WTC11 (cell line): ENCODE data around the gene SMPD1. TPM values are rescaled to one million over a fixed set of nuclear protein-coding genes. Genes with fewer than 3 reads are reported as not detected.
"Not testable (repeated sequence)": the region's sequence is repeated elsewhere in the genome, so short reads cannot be mapped to it uniquely, and the experiment has no call there.

Experiments
- ATAC-seq: fragments of 200-7000 bp; cut with Tn5 transposase; 2 replicates; pipeline ENCODE4 v1.10.0; 2021; ENCODE audit warnings: mild to moderate bottlenecking, moderate library complexity
- CTCF ChIA-PET: fragments of 300-600 bp; sonication (Branson Sonifier 250); formaldehyde crosslinking; loops from one replicate; lab custom pipeline; 2021; ENCODE audit warnings: antibody characterized with exemption; lab: Charles Lee
- POLR2A ChIA-PET: fragments of 350-600 bp; sonication (Branson Sonifier 250); formaldehyde crosslinking; loops from one replicate; lab custom pipeline; 2021; ENCODE audit warnings: antibody characterized with exemption; lab: Charles Lee
- DNase-seq: peaks from one replicate; pipeline ENCODE4 v3.0.0; 2021; ENCODE audit warnings: low spot score
- H3K27ac Mint-ChIP-seq: 2 replicates; pipeline ENCODE4 v1.8.0; 2021; ENCODE audit warnings: mixed read lengths
- H3K27me3 Mint-ChIP-seq: 2 replicates; pipeline ENCODE4 v1.8.0; 2021; ENCODE audit warnings: low read depth, mild to moderate bottlenecking, moderate library complexity, mixed read lengths
- H3K36me3 Mint-ChIP-seq: 2 replicates; pipeline ENCODE4 v1.8.0; 2021; ENCODE audit warnings: mixed read lengths
- H3K4me1 Mint-ChIP-seq: 2 replicates; pipeline ENCODE4 v1.8.0; 2022; ENCODE audit warnings: mixed read lengths
- H3K4me3 Mint-ChIP-seq: 2 replicates; pipeline ENCODE4 v1.8.0; 2021; ENCODE audit warnings: mild to moderate bottlenecking, moderate library complexity, mixed read lengths
- H3K9me3 Mint-ChIP-seq: 2 replicates; pipeline ENCODE4 v1.8.0; 2021; ENCODE audit warnings: mixed read lengths
- ATF1 ChIP-seq: sonication (generic); formaldehyde crosslinking; IDR thresholded peaks from 2 replicates; pipeline ENCODE4 v1.8.1; 2023; ENCODE audit warnings: mild to moderate bottlenecking, moderate library complexity, missing genetic modification reagents
- FOXJ3 ChIP-seq: sonication (generic); formaldehyde crosslinking; IDR thresholded peaks from 2 replicates; pipeline ENCODE4 v1.9.0; 2021; ENCODE audit warnings: missing genetic modification reagents, mild to moderate bottlenecking, borderline replicate concordance
- HMGXB4 ChIP-seq: sonication (generic); formaldehyde crosslinking; IDR thresholded peaks from 2 replicates; pipeline ENCODE4 v1.8.1; 2023; ENCODE audit warnings: mild to moderate bottlenecking, moderate library complexity, missing genetic modification reagents
- KAT7 ChIP-seq: sonication (generic); formaldehyde crosslinking; IDR thresholded peaks from 2 replicates; pipeline ENCODE4 v1.8.1; 2023; ENCODE audit warnings: missing genetic modification reagents, mild to moderate bottlenecking, borderline replicate concordance
- MYBL2 ChIP-seq: sonication (generic); formaldehyde crosslinking; IDR thresholded peaks from 2 replicates; pipeline ENCODE4 v1.8.1; 2023; ENCODE audit warnings: mild to moderate bottlenecking, moderate library complexity, missing genetic modification reagents
- SMAD4 ChIP-seq: sonication (generic); formaldehyde crosslinking; IDR thresholded peaks from 2 replicates; pipeline ENCODE4 v1.8.0; 2022; ENCODE audit warnings: mild to moderate bottlenecking, missing genetic modification reagents
- TEAD1 ChIP-seq: sonication (generic); formaldehyde crosslinking; IDR thresholded peaks from 2 replicates; pipeline ENCODE4 v1.8.0; 2022; ENCODE audit warnings: mild to moderate bottlenecking, missing genetic modification reagents
- ZNF138 ChIP-seq: sonication (generic); formaldehyde crosslinking; conservative IDR thresholded peaks from 2 replicates; pipeline ENCODE4 v1.8.1; 2022; ENCODE audit warnings: mild to moderate bottlenecking, moderate library complexity, missing genetic modification reagents
- ZNF263 ChIP-seq: sonication (generic); formaldehyde crosslinking; IDR thresholded peaks from 2 replicates; pipeline ENCODE4 v1.8.1; 2022; ENCODE audit warnings: low read depth, mild to moderate bottlenecking, moderate library complexity, missing genetic modification reagents
- ZNF423 ChIP-seq: fragments of 250-450 bp; sonication (Bioruptor Pico); IDR thresholded peaks from 2 replicates; pipeline ENCODE4 v2.1.2; 2022; ENCODE audit warnings: mild to moderate bottlenecking, moderate library complexity
- total RNA-seq: library from RNA; stranded (reverse); gene quantifications from 3 replicates; pipeline ENCODE4 v1.2.3, GENCODE V29; 2021
- TF ChIP-seq, protein P1 (sequence below): sonication (generic); formaldehyde crosslinking; IDR thresholded peaks from 2 replicates; pipeline ENCODE4 v1.8.1; 2022; ENCODE audit warnings: missing genetic modification reagents, borderline replicate concordance
- TF ChIP-seq, protein P2 (sequence below): sonication (generic); formaldehyde crosslinking; conservative IDR thresholded peaks from 2 replicates; pipeline ENCODE4 v1.8.1; 2022; ENCODE audit warnings: mild to moderate bottlenecking, missing genetic modification reagents
- TF ChIP-seq, protein P3 (sequence below): fragments of 250-450 bp; sonication (Bioruptor Pico); IDR thresholded peaks from 2 replicates; pipeline ENCODE4 v2.1.2; 2022; ENCODE audit warnings: mild to moderate bottlenecking, moderate library complexity
- TF ChIP-seq, protein P4 (sequence below): fragments of 250-450 bp; sonication (Bioruptor Pico); IDR thresholded peaks from 2 replicates; pipeline ENCODE4 v1.9.0; 2021; ENCODE audit warnings: moderate library complexity, mild to moderate bottlenecking, inconsistent platforms, borderline replicate concordance

The SMPD1 gene
- total RNA-seq, 1 experiment from 2014 or later, result 4.4 TPM

- Mint-ChIP-seq H3K27me3 (peaks cover 13% of the 10 kb centered on the region), H3K4me1 (peaks cover 21% of the 10 kb centered on the region)
- H3K36me3 Mint-ChIP-seq, DNase-seq, H3K27ac Mint-ChIP-seq, H3K4me3 Mint-ChIP-seq, POLR2A ChIA-PET, H3K9me3 Mint-ChIP-seq, ATAC-seq: not testable (repeated sequence)
- CTCF ChIA-PET, result interaction anchor here (1.6 to 6.7 kb wide), 2 partner anchors 14 to 51 kb away, joined by 5 to 57 read pairs; no protein-coding TSS in a partner anchor
These were observed 2.0 kb downstream of the SMPD1 start for GRCh38 chr11:6392251-6392650.

- no peak overlapping the region for H3K27ac Mint-ChIP-seq
- TF ChIP-seq ZNF138 (CRISPR knock-in tag), result no peak
- TF ChIP-seq, protein P1, sequence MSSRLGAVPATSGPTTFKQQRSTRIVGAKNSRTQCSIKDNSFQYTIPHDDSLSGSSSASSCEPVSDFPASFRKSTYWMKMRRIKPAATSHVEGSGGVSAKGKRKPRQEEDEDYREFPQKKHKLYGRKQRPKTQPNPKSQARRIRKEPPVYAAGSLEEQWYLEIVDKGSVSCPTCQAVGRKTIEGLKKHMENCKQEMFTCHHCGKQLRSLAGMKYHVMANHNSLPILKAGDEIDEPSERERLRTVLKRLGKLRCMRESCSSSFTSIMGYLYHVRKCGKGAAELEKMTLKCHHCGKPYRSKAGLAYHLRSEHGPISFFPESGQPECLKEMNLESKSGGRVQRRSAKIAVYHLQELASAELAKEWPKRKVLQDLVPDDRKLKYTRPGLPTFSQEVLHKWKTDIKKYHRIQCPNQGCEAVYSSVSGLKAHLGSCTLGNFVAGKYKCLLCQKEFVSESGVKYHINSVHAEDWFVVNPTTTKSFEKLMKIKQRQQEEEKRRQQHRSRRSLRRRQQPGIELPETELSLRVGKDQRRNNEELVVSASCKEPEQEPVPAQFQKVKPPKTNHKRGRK (CRISPR knock-in tag), result no peak
- no peaks in the 10 kb centered on the region for H3K36me3 Mint-ChIP-seq
- H3K4me3 Mint-ChIP-seq, result no peak overlapping the region
- no peaks in the 10 kb centered on the region for H3K9me3 Mint-ChIP-seq
- H3K27me3 Mint-ChIP-seq, result peaks cover 13% of the 10 kb centered on the region
- ATAC-seq (no peak), DNase-seq (no peak)
- POLR2A ChIA-PET, result no interaction called here
- H3K4me1 Mint-ChIP-seq, result peaks cover 10% of the 10 kb centered on the region
- CTCF ChIA-PET, result interaction anchor here (1.1 to 6.7 kb wide), 6 partner anchors 16 to 137 kb away, joined by 3 to 57 read pairs (median 3); no protein-coding TSS in a partner anchor
These were observed 3.9 kb downstream of the SMPD1 start for GRCh38 chr11:6393989-6394670.

GRCh38 chr11:6395470-6396060, 5.3 kb downstream of the SMPD1 start:
- no peak for DNase-seq
- Mint-ChIP-seq H3K27ac (no peak overlapping the region), H3K9me3 (no peaks in the 10 kb centered on the region), H3K4me3 (no peak overlapping the region), H3K27me3 (peaks cover 12% of the 10 kb centered on the region), H3K4me1 (0 out of 2 replicates have a peak, but pooled peaks cover 4% of the 10 kb centered on the region), H3K36me3 (no peaks in the 10 kb centered on the region)
- TF ChIP-seq KAT7 (CRISPR knock-in tag), result no peak
- no peak for TF ChIP-seq MYBL2 (CRISPR knock-in tag)
- no peak for TF ChIP-seq TEAD1 (CRISPR knock-in tag)
- TF ChIP-seq, protein P2, sequence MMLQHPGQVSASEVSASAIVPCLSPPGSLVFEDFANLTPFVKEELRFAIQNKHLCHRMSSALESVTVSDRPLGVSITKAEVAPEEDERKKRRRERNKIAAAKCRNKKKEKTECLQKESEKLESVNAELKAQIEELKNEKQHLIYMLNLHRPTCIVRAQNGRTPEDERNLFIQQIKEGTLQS (CRISPR knock-in tag), result no peak
- TF ChIP-seq ZNF423 (CRISPR knock-in tag), result no peak
- TF ChIP-seq, protein P3, sequence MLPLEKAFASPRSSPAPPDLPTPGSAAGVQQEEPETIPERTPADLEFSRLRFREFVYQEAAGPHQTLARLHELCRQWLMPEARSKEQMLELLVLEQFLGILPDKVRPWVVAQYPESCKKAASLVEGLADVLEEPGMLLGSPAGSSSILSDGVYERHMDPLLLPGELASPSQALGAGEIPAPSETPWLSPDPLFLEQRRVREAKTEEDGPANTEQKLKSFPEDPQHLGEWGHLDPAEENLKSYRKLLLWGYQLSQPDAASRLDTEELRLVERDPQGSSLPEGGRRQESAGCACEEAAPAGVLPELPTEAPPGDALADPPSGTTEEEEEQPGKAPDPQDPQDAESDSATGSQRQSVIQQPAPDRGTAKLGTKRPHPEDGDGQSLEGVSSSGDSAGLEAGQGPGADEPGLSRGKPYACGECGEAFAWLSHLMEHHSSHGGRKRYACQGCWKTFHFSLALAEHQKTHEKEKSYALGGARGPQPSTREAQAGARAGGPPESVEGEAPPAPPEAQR (CRISPR knock-in tag), result no peak
- TF ChIP-seq FOXJ3 (CRISPR knock-in tag), result no peak
- no peak for TF ChIP-seq ZNF263
- TF ChIP-seq, protein P4, sequence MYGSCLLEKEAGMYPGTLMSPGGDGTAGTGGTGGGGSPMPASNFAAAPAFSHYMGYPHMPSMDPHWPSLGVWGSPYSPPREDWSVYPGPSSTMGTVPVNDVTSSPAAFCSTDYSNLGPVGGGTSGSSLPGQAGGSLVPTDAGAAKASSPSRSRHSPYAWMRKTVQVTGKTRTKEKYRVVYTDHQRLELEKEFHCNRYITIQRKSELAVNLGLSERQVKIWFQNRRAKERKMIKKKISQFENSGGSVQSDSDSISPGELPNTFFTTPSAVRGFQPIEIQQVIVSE, result no peak
- TF ChIP-seq SMAD4 (CRISPR knock-in tag), result no peak
- no peak for TF ChIP-seq ATF1 (CRISPR knock-in tag)
- no peak for TF ChIP-seq HMGXB4 (CRISPR knock-in tag)
- ATAC-seq, result no peak
- ChIA-PET POLR2A (interaction anchor here (0.7 kb wide), 1 partner anchor 9 kb away, joined by 3 read pairs; no protein-coding TSS in a partner anchor), CTCF (interaction anchor here (1.7 to 6.7 kb wide), 2 partner anchors 17 to 43 kb away, joined by 5 to 57 read pairs; no protein-coding TSS in a partner anchor)
